NT2/D1 (cell line): ENCODE measurements around the gene DCUN1D2.

ENCODE experiments used
- SUZ12 ChIP-seq: IDR thresholded peaks from 2 replicates; pipeline ENCODE4 v1.6.1; 2011; ENCODE audit not compliant: insufficient read length, insufficient read depth; ENCODE audit errors: extremely low read depth
- YY1 ChIP-seq: IDR thresholded peaks from 2 replicates; pipeline ENCODE4 v1.6.1; 2011; ENCODE audit not compliant: insufficient read length, insufficient read depth
- ZNF274 ChIP-seq: IDR thresholded peaks from 2 replicates; pipeline ENCODE4 v1.6.1; 2011; ENCODE audit warnings: mild to moderate bottlenecking, low read depth, low read length

DNA sequence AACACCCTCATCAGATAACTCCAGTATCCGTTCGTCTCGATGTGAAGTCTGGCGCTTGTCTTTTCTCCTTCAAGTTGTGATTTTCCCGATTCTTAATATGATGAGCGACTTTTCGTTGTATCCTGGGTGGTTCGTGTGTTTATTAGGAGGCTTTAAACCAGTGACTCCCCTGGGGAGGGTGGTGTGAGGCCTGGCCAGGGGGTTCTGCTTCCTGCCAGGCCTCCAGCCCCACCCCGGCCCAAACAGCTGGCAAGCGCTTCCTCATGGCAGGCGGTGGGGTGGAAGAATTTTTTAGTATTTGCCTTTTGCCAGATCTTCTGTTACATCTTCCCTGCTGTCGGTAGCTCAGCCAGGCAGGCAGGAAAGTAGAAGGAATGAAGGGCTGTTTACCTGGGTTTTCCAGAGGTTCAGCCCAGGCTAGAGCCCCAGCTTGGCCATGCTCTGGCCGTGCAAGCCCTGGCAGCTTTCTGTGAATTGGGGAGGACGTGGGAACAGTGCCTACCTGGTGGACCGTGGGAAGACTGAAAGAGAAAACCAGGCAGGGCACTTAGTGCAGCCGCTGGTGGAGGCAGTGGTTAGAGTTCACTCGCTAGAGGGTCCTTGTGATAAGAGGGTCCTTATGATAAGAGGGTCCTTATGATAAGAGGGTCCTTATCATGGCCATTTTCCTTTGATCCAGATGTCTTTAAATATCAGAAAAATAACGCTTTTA is 37.7 kb upstream of the DCUN1D2 start:
- TF ChIP-seq YY1 (no peak), SUZ12 (no peak), ZNF274 (no peak)
